IPS DF 19.7 (cell line): ENCODE measurements around the gene MAN1A1.
"Not testable (repeated sequence)": the region's sequence is repeated elsewhere in the genome, so short reads cannot be mapped to it uniquely, and the experiment has no call there.

ENCODE experiments used
- DNase-seq: peaks from one replicate; pipeline ENCODE4 v3.0.0-alpha.2; 2013; ENCODE audit warnings: low read depth, low spot score

MAN1A1 gene

GRCh38 chr6:119173249-119174084, 176.1 kb downstream of the MAN1A1 start:
- DNase-seq, result no peak

- DNase-seq, result no peak
These were observed 176.7 kb downstream of the MAN1A1 start for GRCh38 chr6:119172824-119173223.

- no peak for DNase-seq
These were observed 177.5 kb downstream of the MAN1A1 start for GRCh38 chr6:119171864-119172588.

- no peak for DNase-seq
These were observed 178.3 kb downstream of the MAN1A1 start for GRCh38 chr6:119171088-119171841.

GRCh38 chr6:119170447-119171087, 179.0 kb downstream of the MAN1A1 start:
- DNase-seq, result no peak

GRCh38 chr6:119170103-119170446, 179.5 kb downstream of the MAN1A1 start:
- no peak for DNase-seq

- not testable (repeated sequence) for DNase-seq
These were observed 180.2 kb downstream of the MAN1A1 start for GRCh38 chr6:119169355-119169754.

GRCh38 chr6:119166024-119166784, 183.4 kb downstream of the MAN1A1 start:
- DNase-seq, result no peak

- DNase-seq, result no peak
These were observed 186.6 kb downstream of the MAN1A1 start for GRCh38 chr6:119163006-119163405.

GRCh38 chr6:119162134-119162775, 187.3 kb downstream of the MAN1A1 start:
- no peak for DNase-seq

- DNase-seq, result no peak
These were observed 188.1 kb downstream of the MAN1A1 start for GRCh38 chr6:119161438-119161837.

GRCh38 chr6:119160911-119161310, 188.7 kb downstream of the MAN1A1 start:
- DNase-seq, result no peak

- no peak for DNase-seq
These were observed 191.3 kb downstream of the MAN1A1 start for GRCh38 chr6:119158057-119158848.

- no peak for DNase-seq
These were observed 192.1 kb downstream of the MAN1A1 start for GRCh38 chr6:119157506-119157815.

- DNase-seq, result no peak
These were observed 192.6 kb downstream of the MAN1A1 start for GRCh38 chr6:119156757-119157505.

GRCh38 chr6:119156082-119156481, 193.5 kb downstream of the MAN1A1 start:
- not testable (repeated sequence) for DNase-seq

GRCh38 chr6:119152187-119152586, 197.4 kb downstream of the MAN1A1 start:
- no peak for DNase-seq

GRCh38 chr6:119148825-119149525, 200.6 kb downstream of the MAN1A1 start:
- no peak for DNase-seq
